Trophoblast cell (in vitro differentiated cells and primary cell): ENCODE measurements around the gene IGFALS.
A peak's percentile ranks its signal among the peaks of the same experiment; 100 is the strongest.

Experiments used
- DNase-seq, 2 donors: peaks; one replicate each; pipeline ENCODE4 v3.0.0-alpha.2; 2016
- H2AFZ ChIP-seq: 2 replicates; pipeline ENCODE4 v1.6.1; 2013; ENCODE audit warnings: low read length, moderate library complexity, mild to moderate bottlenecking; ENCODE audit not compliant: insufficient read depth, poor library complexity
- H2AK5ac ChIP-seq: 2 replicates; pipeline ENCODE4 v1.6.1; 2013; ENCODE audit warnings: mild to moderate bottlenecking, low read length
- H2BK120ac ChIP-seq: 2 replicates; pipeline ENCODE4 v1.6.1; 2013; ENCODE audit warnings: low read length, mild to moderate bottlenecking, moderate library complexity; ENCODE audit not compliant: insufficient read depth, poor library complexity
- H2BK12ac ChIP-seq: 2 replicates; pipeline ENCODE4 v1.6.1; 2013; ENCODE audit warnings: mild to moderate bottlenecking, low read length, moderate library complexity
- H2BK5ac ChIP-seq: 2 replicates; pipeline ENCODE4 v1.6.1; 2013; ENCODE audit warnings: low read length, low read depth, moderate library complexity, mild to moderate bottlenecking; ENCODE audit not compliant: poor library complexity
- H3K14ac ChIP-seq: 2 replicates; pipeline ENCODE4 v1.6.1; 2013; ENCODE audit warnings: mild to moderate bottlenecking, low read length
- H3K18ac ChIP-seq: 2 replicates; pipeline ENCODE4 v1.6.1; 2013; ENCODE audit warnings: mild to moderate bottlenecking, low read length
- H3K23ac ChIP-seq: 2 replicates; pipeline ENCODE4 v1.6.1; 2013; ENCODE audit warnings: low read length
- H3K27ac ChIP-seq: 2 replicates; pipeline ENCODE4 v1.5.1; 2013; ENCODE audit warnings: low read depth, mild to moderate bottlenecking, inconsistent platforms, low read length, moderate library complexity
- H3K27me3 ChIP-seq: 2 replicates; pipeline ENCODE4 v1.6.1; 2013; ENCODE audit warnings: inconsistent platforms, mild to moderate bottlenecking, low read length, moderate library complexity; ENCODE audit not compliant: insufficient read depth
- H3K36me3 ChIP-seq, 2 experiments: 1 replicate in 1 of 2; 2 replicates in 1 of 2; pipeline ENCODE4 v1.6.1; 2013; ENCODE audit warnings: low read length in 2 of 2, mild to moderate bottlenecking in 2 of 2, moderate library complexity in 1 of 2; ENCODE audit not compliant: insufficient read depth in 2 of 2, control insufficient read depth in 1 of 2
- H3K4ac ChIP-seq: 2 replicates; pipeline ENCODE4 v1.6.1; 2013; ENCODE audit warnings: low read depth, mild to moderate bottlenecking, low read length, moderate library complexity
- H3K4me1 ChIP-seq, 2 experiments: 1 replicate in 1 of 2; 2 replicates in 1 of 2; pipeline ENCODE4 v1.6.1; 2013; ENCODE audit warnings: low read length in 2 of 2, mild to moderate bottlenecking in 2 of 2, moderate library complexity in 1 of 2; ENCODE audit not compliant: insufficient read depth in 2 of 2, control insufficient read depth in 1 of 2
- H3K4me2 ChIP-seq: 2 replicates; pipeline ENCODE4 v1.6.1; 2013; ENCODE audit warnings: inconsistent platforms, mild to moderate bottlenecking, low read length, moderate library complexity
- H3K4me3 ChIP-seq: 2 replicates; pipeline ENCODE4 v1.5.1; 2013; ENCODE audit warnings: mild to moderate bottlenecking, low read depth, low read length, inconsistent platforms
- H3K79me1 ChIP-seq: one replicate; pipeline ENCODE4 v1.6.1; 2013; ENCODE audit warnings: low read length
- H3K79me2 ChIP-seq: 2 replicates; pipeline ENCODE4 v1.6.1; 2013; ENCODE audit warnings: low read length, mild to moderate bottlenecking; ENCODE audit not compliant: control insufficient read depth, insufficient read depth, poor library complexity
- H3K9ac ChIP-seq: 2 replicates; pipeline ENCODE4 v1.6.1; 2013; ENCODE audit warnings: mild to moderate bottlenecking, low read length
- H3K9me3 ChIP-seq: 2 replicates; pipeline ENCODE4 v1.6.1; 2013; ENCODE audit warnings: low read depth, mild to moderate bottlenecking, control low read depth, inconsistent platforms, low read length; ENCODE audit not compliant: insufficient read depth
- H4K12ac ChIP-seq: 2 replicates; pipeline ENCODE4 v1.6.1; 2013; ENCODE audit warnings: low read depth, mild to moderate bottlenecking, low read length, moderate library complexity
- H4K8ac ChIP-seq: 2 replicates; pipeline ENCODE4 v1.6.1; 2013; ENCODE audit warnings: low read depth, mild to moderate bottlenecking, low read length, moderate library complexity
- H4K91ac ChIP-seq: one replicate; pipeline ENCODE4 v1.6.1; 2013; ENCODE audit warnings: low read depth, mild to moderate bottlenecking, low read length, moderate library complexity
- WGBS: extraction: QIAGEN DNeasy Blood & Tissue Kit; methylation state at CpG from one replicate; pipeline ENCODE4 v1.1.7; 2013; ENCODE audit warnings: missing lambda C conversion rate; ENCODE audit not compliant: insufficient read length, insufficient coverage; ENCODE audit errors: extremely low coverage; 5-methylcytosine and 5-hydroxymethylcytosine counted together

The IGFALS gene

GRCh38 chr16:1787322-1788094, 6.0 kb downstream of the IGFALS start:
- no peak overlapping the region for H3K27ac ChIP-seq

GRCh38 chr16:1787056-1787321, 6.5 kb downstream of the IGFALS start:
- Histone ChIP-seq H3K79me2 (peaks cover 2% of the 10 kb centered on the region), H3K14ac (no peak overlapping the region), H2AK5ac (no peak overlapping the region), H3K18ac (no peak overlapping the region), H2BK12ac (no peak overlapping the region), H4K12ac (no peak overlapping the region), H4K8ac (no peak overlapping the region), H3K4me1 (peaks cover 0 to 5% of the 10 kb centered on the region in 2 experiments), H3K79me1 (no peaks in the 10 kb centered on the region), H3K9me3 (no peaks in the 10 kb centered on the region), H3K4me2 (no peak overlapping the region), H3K4me3 (no peak overlapping the region), H4K91ac (no peak overlapping the region), H3K36me3 (peaks cover 60 to 62% of the 10 kb centered on the region in 2 experiments), H2BK5ac (no peak overlapping the region), H3K27me3 (no peaks in the 10 kb centered on the region), H3K27ac (no peak overlapping the region), H3K9ac (no peak overlapping the region), H2BK120ac (no peak overlapping the region), H3K4ac (no peak overlapping the region), H2AFZ (no peak overlapping the region), H3K23ac (no peak overlapping the region)
- DNase-seq: no peak
- no CpG with 5 or more reads among the region's 6 CpGs for WGBS

More at GRCh38 chr16:1787322-1788094, 6.0 kb downstream of the IGFALS start:
- Histone ChIP-seq H3K18ac (no peak overlapping the region), H3K4me3 (no peak overlapping the region), H2AFZ (no peak overlapping the region), H3K4me1 (peaks cover 0 to 5% of the 10 kb centered on the region in 2 experiments), H3K4ac (no peak overlapping the region), H3K9me3 (no peaks in the 10 kb centered on the region), H3K79me2 (peaks cover 2% of the 10 kb centered on the region), H4K12ac (no peak overlapping the region), H2BK12ac (no peak overlapping the region), H3K4me2 (no peak overlapping the region), H4K91ac (no peak overlapping the region), H2BK5ac (no peak overlapping the region), H3K14ac (no peak overlapping the region), H3K9ac (no peak overlapping the region), H3K79me1 (no peaks in the 10 kb centered on the region), H3K23ac (no peak overlapping the region), H3K27me3 (no peaks in the 10 kb centered on the region), H3K36me3 (peaks cover 63 to 65% of the 10 kb centered on the region in 2 experiments), H2AK5ac (no peak overlapping the region), H2BK120ac (no peak overlapping the region), H4K8ac (no peak overlapping the region)
- WGBS: no CpG with 5 or more reads among the region's 44 CpGs
- DNase-seq: no peak

- whole genome bisulfite sequencing: no CpG with 5 or more reads among the region's 51 CpGs
- Histone ChIP-seq H3K14ac (no peak overlapping the region), H2AK5ac (no peak overlapping the region), H3K9me3 (no peaks in the 10 kb centered on the region), H3K36me3 (peaks cover 54 to 57% of the 10 kb centered on the region in 2 experiments), H3K4me1 (peaks cover 0 to 9% of the 10 kb centered on the region in 2 experiments), H4K12ac (no peak overlapping the region), H3K79me1 (no peaks in the 10 kb centered on the region), H3K79me2 (peaks cover 4% of the 10 kb centered on the region), H4K8ac (no peak overlapping the region), H3K18ac (no peak overlapping the region), H3K4me3 (no peak overlapping the region), H2BK12ac (no peak overlapping the region), H2BK120ac (no peak overlapping the region), H3K27me3 (no peaks in the 10 kb centered on the region), H2BK5ac (no peak overlapping the region), H3K9ac (no peak overlapping the region), H3K23ac (no peak overlapping the region), H3K4ac (no peak overlapping the region), H3K4me2 (no peak overlapping the region), H2AFZ (no peak overlapping the region), H3K27ac (no peak overlapping the region), H4K91ac (no peak overlapping the region)
- no peak for DNase-seq
Measured at GRCh38 chr16:1786242-1787055, 7.1 kb downstream of the IGFALS start.

- Histone ChIP-seq H4K12ac (no peak overlapping the region), H3K9ac (no peak overlapping the region), H3K18ac (no peak overlapping the region), H3K4me1 (peaks cover 5 to 15% of the 10 kb centered on the region in 2 experiments), H3K27ac (no peak overlapping the region), H3K4ac (peak overlapping the region; percentile 16), H2BK12ac (no peak overlapping the region), H3K79me2 (peaks cover 4% of the 10 kb centered on the region), H2BK5ac (no peak overlapping the region), H4K8ac (no peak overlapping the region), H2AK5ac (no peak overlapping the region), H3K27me3 (no peaks in the 10 kb centered on the region), H3K14ac (no peak overlapping the region), H3K36me3 (peaks cover 54 to 56% of the 10 kb centered on the region in 2 experiments), H3K4me2 (no peak overlapping the region), H4K91ac (no peak overlapping the region), H3K79me1 (no peaks in the 10 kb centered on the region), H3K4me3 (no peak overlapping the region), H2BK120ac (no peak overlapping the region), H3K23ac (no peak overlapping the region), H3K9me3 (no peaks in the 10 kb centered on the region), H2AFZ (no peak overlapping the region)
- no CpG with 5 or more reads among the region's 14 CpGs for WGBS
- no peak for DNase-seq
Measured at GRCh38 chr16:1785846-1786170, 7.7 kb downstream of the IGFALS start.
